Erythroblast (primary cell): Measurements from ENCODE around the gene GPC5.

Experiments used
- GATA1 ChIP-seq: IDR thresholded peaks from 2 replicates; pipeline ENCODE4 v1.6.1; 2011; ENCODE audit warnings: low read depth, mild to moderate bottlenecking, control low read depth, low read length, moderate library complexity
- POLR2A ChIP-seq: IDR thresholded peaks from 2 replicates; pipeline ENCODE4 v1.6.1; 2011; ENCODE audit warnings: mild to moderate bottlenecking, low read length

- no peak for TF ChIP-seq POLR2A
- no peak for TF ChIP-seq GATA1
These were observed 124.7 kb downstream of the GPC5 start for GRCh38 chr13:91523116-91523515.
